OCI-LY7 (cell line): ENCODE measurements around the gene TSTD1. TPM values are rescaled to one million over a fixed set of nuclear protein-coding genes. Genes with fewer than 3 reads are reported as not detected.
A peak's percentile ranks its signal among the peaks of the same experiment; 100 is the strongest.

Source experiments
- BruUV-seq: library from RNA; stranded (reverse); fragments of 400-500 nt; replicated peaks from 2 replicates; lab custom pipeline; 2021; lab: Mats Ljungman, UMichigan
- CTCF ChIA-PET: fragments of 300-600 bp; sonication (Branson Sonifier 250); formaldehyde crosslinking; loops from one replicate; lab custom pipeline; 2022; ENCODE audit warnings: antibody characterized with exemption; ENCODE audit not compliant: unreplicated experiment; lab: Charles Lee
- POLR2A ChIA-PET: fragments of 300-600 bp; sonication (Branson Sonifier 250); formaldehyde crosslinking; loops from one replicate; lab custom pipeline; 2022; ENCODE audit warnings: antibody characterized with exemption; lab: Charles Lee
- DNase-seq: peaks from one replicate; pipeline ENCODE4 v3.0.0-alpha.2; 2015; ENCODE audit warnings: low spot score
- H2AFZ ChIP-seq: fragments of 200-600 bp; sonication (generic), shearing (Covaris generic); 2 replicates; pipeline ENCODE4 v1.6.1; 2014; ENCODE audit warnings: mild to moderate bottlenecking, antibody characterized with exemption, low read length, moderate library complexity
- H3K27ac ChIP-seq: fragments of 200-600 bp; sonication (generic); 2 replicates; pipeline ENCODE4 v1.5.1; 2014; ENCODE audit warnings: mixed run types, low read depth, mild to moderate bottlenecking, moderate library complexity, low read length, inconsistent platforms; ENCODE audit not compliant: poor library complexity, severe bottlenecking
- H3K36me3 ChIP-seq: fragments of 200-600 bp; sonication (generic); 2 replicates; pipeline ENCODE4 v1.6.1; 2014; ENCODE audit warnings: mild to moderate bottlenecking, antibody characterized with exemption, low read length, moderate library complexity, mixed read lengths; ENCODE audit not compliant: insufficient read depth
- H3K4me1 ChIP-seq: fragments of 200-600 bp; sonication (generic); 2 replicates; pipeline ENCODE4 v1.5.1; 2014; ENCODE audit warnings: mild to moderate bottlenecking, low read length; ENCODE audit not compliant: insufficient read depth, poor library complexity, severe bottlenecking
- H3K4me2 ChIP-seq: fragments of 200-600 bp; sonication (generic); 2 replicates; pipeline ENCODE4 v1.6.1; 2014; ENCODE audit warnings: mild to moderate bottlenecking, low read length
- H3K4me3 ChIP-seq: fragments of 200-600 bp; sonication (generic); 2 replicates; pipeline ENCODE4 v1.5.1; 2014; ENCODE audit warnings: mild to moderate bottlenecking, low read depth, low read length; ENCODE audit not compliant: poor library complexity, severe bottlenecking
- H3K79me2 ChIP-seq: fragments of 200-600 bp; sonication (generic); 2 replicates; pipeline ENCODE4 v1.6.1; 2016; ENCODE audit warnings: low read depth, mild to moderate bottlenecking, low read length, moderate library complexity, mixed read lengths; ENCODE audit not compliant: insufficient read depth
- H3K9me2 ChIP-seq: fragments of 200-600 bp; sonication (generic); 2 replicates; pipeline ENCODE4 v1.6.1; 2016; ENCODE audit warnings: mild to moderate bottlenecking, low read length, mixed read lengths; ENCODE audit not compliant: insufficient read depth
- H3K9me3 ChIP-seq: fragments of 200-600 bp; sonication (generic); 2 replicates; pipeline ENCODE4 v1.6.1; 2014; ENCODE audit warnings: mild to moderate bottlenecking, mixed run types, low read length, mixed read lengths
- H4K20me1 ChIP-seq: fragments of 200-600 bp; sonication (generic); 2 replicates; pipeline ENCODE4 v1.6.1; 2014; ENCODE audit warnings: mild to moderate bottlenecking, antibody characterized with exemption, low read length, moderate library complexity, mixed read lengths; ENCODE audit not compliant: insufficient read depth
- EZH2phosphoT487 ChIP-seq: fragments of 200-600 bp; sonication (generic); IDR thresholded peaks from 2 replicates; pipeline ENCODE4 v1.6.1; 2018; ENCODE audit warnings: low read depth, borderline replicate concordance, mild to moderate bottlenecking, mixed run types, antibody characterized with exemption, low read length, moderate library complexity, mixed read lengths
- intact Hi-C: fragments of 100-400 bp; cut with micrococcal nuclease; formaldehyde crosslinking; loops from one replicate; pipeline ENCODE4 v1.10.0; 2022; ENCODE audit not compliant: unreplicated experiment
- total RNA-seq, 2 experiments: library from RNA; depleted of rRNA in 1 of 2; stranded (reverse); fragments of >200 nt in 1 of 2; shearing (Covaris generic) in 1 of 2; gene quantifications; 2 replicates each; pipeline ENCODE4 v1.2.3, GENCODE V29; 2014 to 2022
- TF ChIP-seq, protein P1 (sequence below): fragments of 200-600 bp; sonication (generic); conservative IDR thresholded peaks from 2 replicates; pipeline ENCODE4 v1.5.1; 2014; ENCODE audit warnings: mild to moderate bottlenecking, antibody characterized with exemption, low read length, moderate library complexity, mixed read lengths

TSTD1 gene
- total RNA-seq, 2 experiments from 2014 or later: 73.4 to 164 TPM

DNA sequence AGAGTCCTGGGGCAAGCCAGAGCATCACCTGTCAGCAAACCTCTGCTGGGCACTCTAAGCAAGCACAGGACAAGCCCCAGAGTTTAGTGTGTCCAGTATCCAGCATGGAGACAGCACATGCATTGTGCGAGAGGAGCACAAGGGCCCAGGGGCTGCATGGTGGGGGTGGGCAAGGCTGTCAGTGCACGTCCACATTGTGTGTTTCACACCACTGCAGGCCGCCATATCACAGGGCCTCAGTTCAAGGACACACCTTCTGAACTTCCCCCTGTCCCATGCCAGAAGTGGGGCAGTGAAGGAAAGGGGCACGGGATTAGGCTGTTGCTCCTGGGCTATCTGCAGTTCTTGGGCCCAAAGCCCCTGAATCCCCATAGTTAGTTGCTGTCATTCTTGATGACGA lies 782 bp upstream of the TSTD1 start:
- H3K4me2 ChIP-seq: peak overlapping the region; percentile 92
- H3K9me3 ChIP-seq: no peaks in the 10 kb centered on the region; the same call in 1 of the 2 replicates
- no TSS peak for BruUV-seq
- ChIA-PET CTCF (interaction anchor here (1.2 kb wide), 1 partner anchor 18 kb away, joined by 3 read pairs; the partner anchor contains the start of gene F11R), POLR2A (interaction anchor here (1.3 to 1.9 kb wide), 3 partner anchors 7 to 26 kb away, joined by 3 to 7 read pairs (median 4); no protein-coding TSS in a partner anchor)
- intact Hi-C loops: loop anchor here (2.0 kb wide), 1 partner anchor 43 kb away; no protein-coding TSS in a partner anchor
- H2AFZ ChIP-seq: no peak overlapping the region
- peaks cover 74% of the 10 kb centered on the region for H3K4me1 ChIP-seq
- H3K4me3 ChIP-seq: peak overlapping the region; percentile 81
- H3K36me3 ChIP-seq: peaks cover 64% of the 10 kb centered on the region
- H3K79me2 ChIP-seq: peaks cover 25% of the 10 kb centered on the region; the same call in 1 of the 2 replicates
- no peaks in the 10 kb centered on the region for H3K9me2 ChIP-seq
- H3K27ac ChIP-seq: peak overlapping the region; percentile 57
- DNase-seq: no peak
- no peak for TF ChIP-seq EZH2phosphoT487
- TF ChIP-seq, protein P1, sequence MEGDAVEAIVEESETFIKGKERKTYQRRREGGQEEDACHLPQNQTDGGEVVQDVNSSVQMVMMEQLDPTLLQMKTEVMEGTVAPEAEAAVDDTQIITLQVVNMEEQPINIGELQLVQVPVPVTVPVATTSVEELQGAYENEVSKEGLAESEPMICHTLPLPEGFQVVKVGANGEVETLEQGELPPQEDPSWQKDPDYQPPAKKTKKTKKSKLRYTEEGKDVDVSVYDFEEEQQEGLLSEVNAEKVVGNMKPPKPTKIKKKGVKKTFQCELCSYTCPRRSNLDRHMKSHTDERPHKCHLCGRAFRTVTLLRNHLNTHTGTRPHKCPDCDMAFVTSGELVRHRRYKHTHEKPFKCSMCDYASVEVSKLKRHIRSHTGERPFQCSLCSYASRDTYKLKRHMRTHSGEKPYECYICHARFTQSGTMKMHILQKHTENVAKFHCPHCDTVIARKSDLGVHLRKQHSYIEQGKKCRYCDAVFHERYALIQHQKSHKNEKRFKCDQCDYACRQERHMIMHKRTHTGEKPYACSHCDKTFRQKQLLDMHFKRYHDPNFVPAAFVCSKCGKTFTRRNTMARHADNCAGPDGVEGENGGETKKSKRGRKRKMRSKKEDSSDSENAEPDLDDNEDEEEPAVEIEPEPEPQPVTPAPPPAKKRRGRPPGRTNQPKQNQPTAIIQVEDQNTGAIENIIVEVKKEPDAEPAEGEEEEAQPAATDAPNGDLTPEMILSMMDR: no peak
- no peaks in the 10 kb centered on the region for H4K20me1 ChIP-seq

DNA sequence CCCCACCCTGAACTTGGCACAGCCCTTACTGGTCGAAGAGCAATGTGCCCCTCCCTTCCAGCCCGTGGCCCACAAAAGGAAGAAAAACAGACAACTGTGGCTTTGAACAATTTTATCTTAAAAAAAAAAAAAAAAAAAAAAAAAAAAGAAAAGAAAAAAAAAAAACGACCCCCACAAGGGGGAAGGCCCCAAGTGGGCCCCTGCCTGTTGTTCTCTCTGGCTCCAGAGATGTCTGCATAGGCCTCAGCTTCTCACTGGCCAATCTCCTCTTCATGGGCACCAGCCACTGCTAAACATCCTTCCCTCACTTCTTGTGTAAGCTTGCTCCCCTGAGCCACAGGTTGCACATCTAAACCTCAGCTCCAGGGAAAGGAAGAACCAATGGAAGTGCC lies 386 bp upstream of the TSTD1 start:
- peaks cover 71% of the 10 kb centered on the region for H3K4me1 ChIP-seq
- no peak for DNase-seq
- peak overlapping the region; percentile 81 for H3K4me3 ChIP-seq
- ChIA-PET POLR2A (interaction anchor here (0.6 to 1.9 kb wide), 5 partner anchors 8 to 366 kb away, joined by 3 to 7 read pairs (median 4); partner anchors contain the start of gene ARHGAP30), CTCF (interaction anchor here (1.2 kb wide), 1 partner anchor 18 kb away, joined by 3 read pairs; the partner anchor contains the start of gene F11R)
- no peaks in the 10 kb centered on the region for H3K9me2 ChIP-seq
- peaks cover 64% of the 10 kb centered on the region for H3K36me3 ChIP-seq
- H4K20me1 ChIP-seq: no peaks in the 10 kb centered on the region
- no TSS peak for BruUV-seq
- H3K9me3 ChIP-seq: no peaks in the 10 kb centered on the region; the same call in 1 of the 2 replicates
- peak overlapping the region; percentile 14 for H2AFZ ChIP-seq
- TF ChIP-seq, protein P1: no peak
- TF ChIP-seq EZH2phosphoT487: no peak
- H3K27ac ChIP-seq: peak overlapping the region; percentile 57
- H3K4me2 ChIP-seq: peak overlapping the region; percentile 92
- H3K79me2 ChIP-seq: peaks cover 21% of the 10 kb centered on the region; the same call in 1 of the 2 replicates
- intact Hi-C loops: loop anchor here (2.0 kb wide), 1 partner anchor 42 kb away; no protein-coding TSS in a partner anchor
